ENCODE data around the gene TTC16. TPM values are rescaled to one million over a fixed set of nuclear protein-coding genes. Genes with fewer than 3 reads are reported as not detected.

Gene TTC16
- total and polyA plus RNA-seq, 8 donors = 0.08 to 0.12 TPM; not detected in 6

DNA sequence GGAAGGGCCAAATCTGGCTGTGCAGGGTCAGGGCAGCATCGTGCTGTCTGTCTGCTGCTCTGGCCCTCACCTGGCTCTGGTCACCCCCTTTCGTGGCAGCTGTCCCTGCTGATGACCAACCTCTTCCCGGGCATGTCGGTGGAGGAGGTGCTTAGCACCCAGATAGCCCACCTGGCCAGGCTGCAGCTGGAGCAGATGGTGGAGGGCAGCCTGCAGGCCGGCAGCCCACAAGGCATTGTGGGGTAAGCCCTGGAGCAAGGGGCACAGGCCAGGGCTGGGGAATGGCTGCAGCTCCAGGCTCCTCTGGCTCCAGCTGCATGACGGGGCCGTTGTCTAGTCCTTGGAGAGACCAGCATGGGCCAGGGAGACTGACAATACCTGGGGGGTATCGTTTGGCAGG, 11.0 kb downstream of the TTC16 start:
- no peak for TF ChIP-seq POLR2A (IDR thresholded peaks at IDR 0.05)
- TF ChIP-seq, protein P1, sequence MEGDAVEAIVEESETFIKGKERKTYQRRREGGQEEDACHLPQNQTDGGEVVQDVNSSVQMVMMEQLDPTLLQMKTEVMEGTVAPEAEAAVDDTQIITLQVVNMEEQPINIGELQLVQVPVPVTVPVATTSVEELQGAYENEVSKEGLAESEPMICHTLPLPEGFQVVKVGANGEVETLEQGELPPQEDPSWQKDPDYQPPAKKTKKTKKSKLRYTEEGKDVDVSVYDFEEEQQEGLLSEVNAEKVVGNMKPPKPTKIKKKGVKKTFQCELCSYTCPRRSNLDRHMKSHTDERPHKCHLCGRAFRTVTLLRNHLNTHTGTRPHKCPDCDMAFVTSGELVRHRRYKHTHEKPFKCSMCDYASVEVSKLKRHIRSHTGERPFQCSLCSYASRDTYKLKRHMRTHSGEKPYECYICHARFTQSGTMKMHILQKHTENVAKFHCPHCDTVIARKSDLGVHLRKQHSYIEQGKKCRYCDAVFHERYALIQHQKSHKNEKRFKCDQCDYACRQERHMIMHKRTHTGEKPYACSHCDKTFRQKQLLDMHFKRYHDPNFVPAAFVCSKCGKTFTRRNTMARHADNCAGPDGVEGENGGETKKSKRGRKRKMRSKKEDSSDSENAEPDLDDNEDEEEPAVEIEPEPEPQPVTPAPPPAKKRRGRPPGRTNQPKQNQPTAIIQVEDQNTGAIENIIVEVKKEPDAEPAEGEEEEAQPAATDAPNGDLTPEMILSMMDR (IDR thresholded peaks at IDR 0.05) = no peak
- TF ChIP-seq POLR2AphosphoS5 (IDR thresholded peaks at IDR 0.05) = no peak
- no peak for TF ChIP-seq EP300 (IDR thresholded peaks at IDR 0.05)
- WGBS, 5 donors = 64 to 87% (median 77%) methylated on average over 5 to 8 of the region's 8 CpGs
- H3K4me3 ChIP-seq = no peak overlapping the region
- no peaks in the 10 kb centered on the region for H3K9me3 ChIP-seq
- no peak overlapping the region for H3K27ac ChIP-seq
- H3K27me3 ChIP-seq = peaks cover 0 to 12% (median 0%) of the 10 kb centered on the region in 3 donors
- no peak for DNase-seq
- peaks cover 8 to 20% (median 16%) of the 10 kb centered on the region in 4 donors for H3K4me1 ChIP-seq
- intact Hi-C loops (cut with DNase I; ENCODE audit: low total_unique reads) = no loop called here
- peaks cover 5 to 22% (median 10%) of the 10 kb centered on the region in 4 donors for H3K36me3 ChIP-seq

DNA sequence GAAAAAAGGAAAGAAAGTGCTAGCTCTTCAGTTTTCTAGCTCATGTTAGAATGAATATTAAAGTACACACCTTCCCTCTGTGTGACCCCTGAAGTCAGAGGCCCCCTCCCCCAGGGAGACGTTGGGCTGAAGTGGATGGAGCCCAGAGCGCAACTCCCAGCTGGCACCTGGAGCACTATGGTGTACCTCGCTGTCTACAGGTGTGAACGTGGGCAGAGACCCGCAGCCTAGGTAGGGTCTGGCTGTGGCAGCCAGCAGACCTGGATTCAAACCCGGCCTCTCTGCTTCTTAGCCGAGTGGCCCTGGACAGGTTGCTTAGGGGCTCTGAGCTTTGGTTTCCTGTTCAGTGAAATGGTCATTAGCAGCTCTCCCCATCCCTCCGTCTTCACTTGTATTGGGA, 12.9 kb downstream of the TTC16 start:
- no peak overlapping the region for H3K27ac ChIP-seq
- H3K27me3 ChIP-seq = peaks cover 0 to 10% (median 0%) of the 10 kb centered on the region in 3 donors
- intact Hi-C loops (cut with DNase I; ENCODE audit: low total_unique reads) = no loop called here
- WGBS, 5 donors = 85 to 89% (median 88%) methylated on average over 5 to 8 of the region's 8 CpGs
- TF ChIP-seq POLR2AphosphoS5 (IDR thresholded peaks at IDR 0.05) (no peak), EP300 (IDR thresholded peaks at IDR 0.05) (no peak), POLR2A (IDR thresholded peaks at IDR 0.05) (no peak)
- TF ChIP-seq, protein P1 (IDR thresholded peaks at IDR 0.05) = no peak
- no peak for DNase-seq
- H3K36me3 ChIP-seq = peaks cover 12 to 38% (median 25%) of the 10 kb centered on the region in 4 donors
- H3K4me1 ChIP-seq = peaks cover 8 to 20% (median 13%) of the 10 kb centered on the region in 4 donors
- no peak overlapping the region for H3K4me3 ChIP-seq
- H3K9me3 ChIP-seq = no peaks in the 10 kb centered on the region

DNA sequence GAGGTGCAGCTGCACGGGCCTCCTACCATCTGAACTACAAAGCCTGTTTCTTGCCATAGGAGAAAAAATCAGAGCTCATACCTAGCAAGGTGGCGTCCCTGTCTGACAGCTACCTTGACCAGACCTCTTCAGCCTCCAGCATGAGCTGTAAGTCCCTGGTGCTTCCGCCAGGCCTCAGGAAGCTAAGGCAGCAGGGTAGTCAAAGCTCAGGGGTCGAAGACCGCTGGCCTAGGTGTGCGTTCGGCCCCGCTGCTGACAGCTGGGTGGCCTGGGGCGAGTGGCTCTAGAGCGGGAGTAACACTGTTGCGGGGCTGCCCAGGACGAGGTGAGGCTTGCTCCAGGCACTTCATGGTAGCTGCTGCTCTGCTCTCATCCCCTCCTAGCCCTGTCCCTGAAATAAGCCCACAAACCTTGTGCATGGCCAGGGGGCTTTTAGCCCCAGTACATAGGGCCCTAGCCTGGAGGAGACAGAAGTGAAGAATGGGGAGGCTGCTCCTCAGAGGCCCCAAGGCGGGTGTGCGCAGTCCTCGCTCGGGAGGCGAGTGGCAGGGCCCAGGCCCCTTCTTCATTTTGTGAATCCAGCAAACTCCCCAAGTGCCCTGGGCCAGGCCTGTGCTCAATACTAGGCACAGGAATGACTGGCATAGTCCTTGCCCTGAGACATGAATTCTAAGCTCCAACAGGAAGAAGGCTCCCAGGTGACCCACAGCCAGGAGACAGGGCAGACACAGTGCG, 13.8 kb downstream of the TTC16 start:
- H3K4me3 ChIP-seq = no peak overlapping the region
- no peak for DNase-seq
- TF ChIP-seq POLR2AphosphoS5 (IDR thresholded peaks at IDR 0.05) = no peak
- TF ChIP-seq, protein P1 (IDR thresholded peaks at IDR 0.05) = no peak
- TF ChIP-seq EP300 (IDR thresholded peaks at IDR 0.05) = no peak
- no peak for TF ChIP-seq POLR2A (IDR thresholded peaks at IDR 0.05)
- peaks cover 12 to 38% (median 25%) of the 10 kb centered on the region in 4 donors for H3K36me3 ChIP-seq
- H3K9me3 ChIP-seq = no peaks in the 10 kb centered on the region
- intact Hi-C loops (cut with DNase I; ENCODE audit: low total_unique reads) = loop anchor here (5.0 kb wide), 1 partner anchor 137 kb away; no protein-coding TSS in a partner anchor
- WGBS, 5 donors = 86 to 97% (median 88%) methylated on average over 7 to 18 of the region's 18 CpGs
- no peak overlapping the region for H3K27ac ChIP-seq
- H3K4me1 ChIP-seq = peaks cover 8 to 20% (median 12%) of the 10 kb centered on the region in 4 donors
- peaks cover 0 to 2% (median 0%) of the 10 kb centered on the region in 3 donors for H3K27me3 ChIP-seq

DNA sequence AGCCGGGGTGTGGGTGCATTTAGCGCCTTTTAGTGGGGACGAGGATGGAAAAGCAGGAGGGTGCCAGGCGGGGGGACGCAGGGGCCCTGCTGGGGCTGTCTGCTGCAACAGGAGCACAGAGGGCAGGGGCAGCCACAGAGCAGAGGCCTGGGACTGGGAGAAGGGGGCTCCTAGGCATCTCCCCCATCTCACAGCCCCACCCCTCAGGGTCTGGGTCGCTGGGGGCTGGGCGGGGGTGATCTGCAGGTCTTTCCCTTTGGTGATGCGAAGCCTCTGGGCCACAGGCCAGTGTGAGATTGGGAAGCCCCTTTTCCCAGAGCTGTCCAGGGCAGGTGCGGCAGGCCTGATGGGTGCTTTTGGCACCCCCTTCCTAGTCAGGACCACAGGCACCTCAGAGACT, 14.4 kb downstream of the TTC16 start:
- no peak for DNase-seq
- Histone ChIP-seq H3K4me1 (peaks cover 7 to 16% (median 12%) of the 10 kb centered on the region in 4 donors), H3K27ac (no peak overlapping the region), H3K4me3 (no peak overlapping the region), H3K9me3 (no peaks in the 10 kb centered on the region), H3K27me3 (no peaks in the 10 kb centered on the region), H3K36me3 (peaks cover 12 to 38% (median 25%) of the 10 kb centered on the region in 4 donors)
- intact Hi-C loops (cut with DNase I; ENCODE audit: low total_unique reads) = loop anchor here (5.0 kb wide), 1 partner anchor 138 kb away; no protein-coding TSS in a partner anchor
- no peak for TF ChIP-seq POLR2AphosphoS5 (IDR thresholded peaks at IDR 0.05)
- TF ChIP-seq, protein P1 (IDR thresholded peaks at IDR 0.05) = no peak
- no peak for TF ChIP-seq EP300 (IDR thresholded peaks at IDR 0.05)
- TF ChIP-seq POLR2A (IDR thresholded peaks at IDR 0.05) = no peak
- 86 to 87% (median 86%) methylated on average over 8 to 9 of the region's 9 CpGs for WGBS, 5 donors
